GM12878 (cell line): Measurements from ENCODE around the gene ADAMTS19. TPM values are rescaled to one million over a fixed set of nuclear protein-coding genes. Genes with fewer than 3 reads are reported as not detected.

Experiments used
- ATAC-seq: fragments of 200-7000 bp; cut with Tn5 transposase; 3 replicates; pipeline ENCODE4 v1.9.1; 2020; ENCODE audit warnings: mild to moderate bottlenecking, moderate library complexity
- BruUV-seq: library from RNA; stranded (reverse); fragments of 400-500 nt; replicated peaks from 2 replicates; lab custom pipeline; 2021; lab: Mats Ljungman, UMichigan
- CTCF ChIA-PET: fragments of 300-600 bp; sonication (Branson Sonifier 250); formaldehyde crosslinking; extraction: SDS; loops from one replicate; lab custom pipeline; 2021; ENCODE audit warnings: inconsistent platforms; lab: Yijun Ruan, JAX
- POLR2A ChIA-PET: fragments of 350-600 bp; formaldehyde crosslinking; extraction: SDS; loops from one replicate; lab custom pipeline; 2021; ENCODE audit warnings: inconsistent platforms; lab: Charles Lee
- RAD21 ChIA-PET: fragments of 300-600 bp; sonication (Branson Sonifier 250); formaldehyde crosslinking; loops from one replicate; lab custom pipeline; 2023; ENCODE audit warnings: antibody characterized with exemption; ENCODE audit not compliant: unreplicated experiment; lab: Charles Lee
- SMC1A ChIA-PET: fragments of 300-600 bp; sonication (Branson Sonifier 250); formaldehyde crosslinking; loops from one replicate; lab custom pipeline; 2023; ENCODE audit not compliant: unreplicated experiment, uncharacterized antibody; lab: Charles Lee
- DNase-seq: peaks from one replicate; pipeline ENCODE4 v3.0.0-alpha.2; 2011; ENCODE audit warnings: low read depth, low spot score
- FAIRE-seq: peaks from 3 replicates; lab custom pipeline; 2011; peaks lifted over from hg19 to GRCh38; lab: Jason Lieb, UNC
- H2AFZ ChIP-seq: 2 replicates; pipeline ENCODE4 v1.6.0; 2011; ENCODE audit warnings: low read depth, low read length, control low read depth; ENCODE audit not compliant: control insufficient read depth
- H3K27ac ChIP-seq: 2 replicates; pipeline ENCODE4 v1.5.1; 2011; ENCODE audit warnings: control low read depth; ENCODE audit not compliant: control insufficient read depth, insufficient read depth
- H3K27me3 ChIP-seq, 2 experiments: replicated peaks in 1 of 2; 2 replicates each; pipeline versions ENCODE4 v1.6.0 to v1.6.1; 2011; ENCODE audit warnings: low read length in 1 of 2; ENCODE audit not compliant: control insufficient read depth in 2 of 2, insufficient read depth in 2 of 2
- H3K36me3 ChIP-seq, 2 experiments: 2 replicates each; pipeline ENCODE4 v1.5.1; 2011; ENCODE audit warnings: low read length in 1 of 2; ENCODE audit not compliant: control insufficient read depth in 2 of 2, insufficient read depth in 2 of 2
- H3K4me1 ChIP-seq: 2 replicates; pipeline ENCODE4 v1.6.1; 2011; ENCODE audit warnings: mild to moderate bottlenecking, low read length, moderate library complexity, mixed read lengths; ENCODE audit not compliant: control insufficient read depth, insufficient read depth
- H3K4me2 ChIP-seq: 2 replicates; pipeline ENCODE4 v1.6.0; 2011; ENCODE audit warnings: control low read depth; ENCODE audit not compliant: control insufficient read depth, insufficient read depth
- H3K4me3 ChIP-seq: fragments of 200-600 bp; sonication (generic); 2 replicates; pipeline ENCODE4 v1.5.1; 2016
- H3K79me2 ChIP-seq: 2 replicates; pipeline ENCODE4 v1.6.0; 2011; ENCODE audit warnings: low read length; ENCODE audit not compliant: control insufficient read depth, insufficient read depth
- H3K9ac ChIP-seq: 2 replicates; pipeline ENCODE4 v1.8.0; 2011; ENCODE audit warnings: low read length, control low read depth, mixed read lengths; ENCODE audit not compliant: control insufficient read depth, insufficient read depth
- H3K9me3 ChIP-seq: replicated peaks from 3 replicates; pipeline ENCODE4 v1.5.1; 2011; ENCODE audit warnings: mild to moderate bottlenecking, low read length; ENCODE audit not compliant: control insufficient read depth, insufficient read depth
- H4K20me1 ChIP-seq: 2 replicates; pipeline ENCODE4 v1.6.0; 2011; ENCODE audit not compliant: control insufficient read depth, insufficient read depth
- BHLHE40 ChIP-seq, 2 experiments: fragments of 450-650 bp in 1 of 2; IDR thresholded peaks; 2 replicates each; pipeline ENCODE4 v1.6.1; 2011 to 2017; ENCODE audit warnings: low read depth in 2 of 2, borderline replicate concordance in 1 of 2, improper control_type of control experiment in 1 of 2, low read length in 1 of 2, mild to moderate bottlenecking in 1 of 2
- BMI1 ChIP-seq: fragments of 450-650 bp; IDR thresholded peaks from 2 replicates; pipeline ENCODE4 v1.6.1; 2016; ENCODE audit warnings: mild to moderate bottlenecking, moderate library complexity, borderline replicate concordance
- BRCA1 ChIP-seq: IDR thresholded peaks from 2 replicates; pipeline ENCODE4 v1.6.1; 2011; ENCODE audit warnings: low read depth, low read length, improper control_type of control experiment
- E2F4 ChIP-seq: IDR thresholded peaks from 2 replicates; pipeline ENCODE4 v1.6.1; 2012; ENCODE audit warnings: low read depth, low read length, improper control_type of control experiment
- ELK1 ChIP-seq: IDR thresholded peaks from 2 replicates; pipeline ENCODE4 v1.6.1; 2012; ENCODE audit warnings: low read depth, low read length, improper control_type of control experiment
- MAX ChIP-seq: IDR thresholded peaks from 2 replicates; pipeline ENCODE4 v1.6.1; 2012; ENCODE audit warnings: low read depth, low read length, improper control_type of control experiment
- POLR2AphosphoS2 ChIP-seq: IDR thresholded peaks from 2 replicates; pipeline ENCODE4 v1.6.1; 2011; ENCODE audit warnings: low read depth, mild to moderate bottlenecking, low read length, improper control_type of control experiment, moderate library complexity
- RCOR1 ChIP-seq: conservative IDR thresholded peaks from 2 replicates; pipeline ENCODE4 v1.6.1; 2012; ENCODE audit warnings: low read depth, low read length, improper control_type of control experiment
- SPI1 ChIP-seq: IDR thresholded peaks from 2 replicates; pipeline ENCODE4 v1.6.1; 2011; ENCODE audit warnings: low read depth, mild to moderate bottlenecking, low read length, moderate library complexity, borderline replicate concordance; ENCODE audit not compliant: insufficient read depth
- YBX1 ChIP-seq: fragments of 450-650 bp; IDR thresholded peaks from 2 replicates; pipeline ENCODE4 v1.6.1; 2016; ENCODE audit warnings: antibody characterized with exemption
- WGBS: methylation state at CpG from one replicate; pipeline ENCODE4 v1.1.6; 2016; ENCODE audit warnings: low lambda C conversion rate; ENCODE audit not compliant: insufficient replicate concordance, insufficient coverage; ENCODE audit errors: missing lambda C conversion rate; 5-methylcytosine and 5-hydroxymethylcytosine counted together
- in situ Hi-C: fragments of 300-500 bp; cut with MboI; formaldehyde crosslinking; loops from 9 replicates; pipeline ENCODE4 v1.14.3; 2018; ENCODE audit warnings: mixed read lengths
- intact Hi-C: fragments of 100-400 bp; cut with micrococcal nuclease; formaldehyde crosslinking; loops from one replicate; pipeline ENCODE4 v1.14.2; 2022; ENCODE audit not compliant: unreplicated experiment
- polyA plus RNA-seq, 11 experiments: library from polyadenylated mRNA; depleted of rRNA in 4 of 11; unstranded in 6 of 11; stranded (reverse) in 5 of 11; fragments of >200 nt; fragmentation: Nextera tagmentation in 4 of 11; fragmentation: Illumina TruSeq in 1 of 11; extraction: Ambion mirVana in 4 of 11; extraction: Trizol in 1 of 11; gene quantifications; 1 replicate in 1 of 11; 2 replicates in 10 of 11; pipeline versions ENCODE4 v1.2.1 to v1.2.3, GENCODE V29; 2011 to 2016; ENCODE audit warnings: inconsistent platforms in 2 of 11, missing spikeins in 2 of 11, low read depth in 1 of 11
- total RNA-seq, 4 experiments: library from RNA; depleted of rRNA in 3 of 4; stranded (reverse); fragments of >200 nt in 3 of 4; fragmentation: Illumina TruSeq in 1 of 4; extraction: Trizol in 1 of 4; gene quantifications; 2 replicates each; pipeline versions ENCODE4 v1.2.1 to v1.2.3, GENCODE V29; 2013 to 2021

The ADAMTS19 gene
- total and polyA plus RNA-seq, 10 of the 15 experiments (the other 5 are each of a cell fraction or from before 2014, with no cell fraction given), result not detected

GRCh38 chr5:129716651-129717050 lies 256.6 kb downstream of the ADAMTS19 start:
- H3K79me2 ChIP-seq, result no peaks in the 10 kb centered on the region
- in situ Hi-C loops (no loop called here), intact Hi-C loops (no loop called here)
- ChIA-PET CTCF (no interaction called here), SMC1A (no interaction called here), RAD21 (no interaction called here), POLR2A (no interaction called here)
- no peak overlapping the region for H2AFZ ChIP-seq
- TF ChIP-seq BRCA1 (no peak), ELK1 (no peak), RCOR1 (no peak), SPI1 (no peak), BMI1 (no peak), YBX1 (no peak), MAX (no peak), BHLHE40 (IDR thresholded peaks at IDR 0.05; ENCODE audit: borderline replicate concordance in 1 of 2, low read depth in 2 of 2, low read length in 1 of 2) (no peak), E2F4 (no peak), POLR2AphosphoS2 (no peak)
- no peak overlapping the region for H3K4me2 ChIP-seq
- H3K4me1 ChIP-seq, result no peaks in the 10 kb centered on the region
- H3K9me3 ChIP-seq, result no peaks in the 10 kb centered on the region
- no peak overlapping the region for H3K27ac ChIP-seq
- H3K4me3 ChIP-seq, result no peak overlapping the region
- DNase-seq (no peak), FAIRE-seq (no peak), ATAC-seq (no peak)
- no peaks in the 10 kb centered on the region for H3K36me3 ChIP-seq
- no TSS peak for BruUV-seq
- no peaks in the 10 kb centered on the region for H4K20me1 ChIP-seq
- H3K9ac ChIP-seq, result no peak overlapping the region
- WGBS, result 20% methylated on average over 5 of the region's 5 CpGs
- H3K27me3 ChIP-seq, result no peaks in the 10 kb centered on the region
